Measurements from ENCODE around the gene CCDC179. TPM values are rescaled to one million over a fixed set of nuclear protein-coding genes. Genes with fewer than 3 reads are reported as not detected.

CCDC179 gene
- total RNA-seq, 1 experiment from 2014 or later: not detected

DNA sequence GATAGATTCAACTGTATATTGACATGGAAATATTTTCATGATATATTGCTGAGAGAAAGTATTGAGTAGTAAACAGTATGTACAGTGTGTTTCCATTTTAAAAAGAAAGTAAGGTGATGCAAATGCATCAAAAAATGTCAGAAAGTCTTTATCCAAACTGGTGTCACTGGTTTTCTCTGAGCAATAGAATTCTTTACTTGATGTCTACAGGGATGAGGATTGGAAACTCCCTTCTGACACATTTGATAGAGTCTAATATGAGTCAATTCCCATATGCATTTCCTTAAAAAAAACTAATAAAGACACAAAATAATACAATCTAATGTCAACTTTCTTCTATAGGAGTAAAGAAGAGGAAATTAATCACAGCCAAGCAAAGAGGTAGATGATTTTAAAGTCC lies 18.3 kb upstream of the CCDC179 start:
- TF ChIP-seq, protein P1, sequence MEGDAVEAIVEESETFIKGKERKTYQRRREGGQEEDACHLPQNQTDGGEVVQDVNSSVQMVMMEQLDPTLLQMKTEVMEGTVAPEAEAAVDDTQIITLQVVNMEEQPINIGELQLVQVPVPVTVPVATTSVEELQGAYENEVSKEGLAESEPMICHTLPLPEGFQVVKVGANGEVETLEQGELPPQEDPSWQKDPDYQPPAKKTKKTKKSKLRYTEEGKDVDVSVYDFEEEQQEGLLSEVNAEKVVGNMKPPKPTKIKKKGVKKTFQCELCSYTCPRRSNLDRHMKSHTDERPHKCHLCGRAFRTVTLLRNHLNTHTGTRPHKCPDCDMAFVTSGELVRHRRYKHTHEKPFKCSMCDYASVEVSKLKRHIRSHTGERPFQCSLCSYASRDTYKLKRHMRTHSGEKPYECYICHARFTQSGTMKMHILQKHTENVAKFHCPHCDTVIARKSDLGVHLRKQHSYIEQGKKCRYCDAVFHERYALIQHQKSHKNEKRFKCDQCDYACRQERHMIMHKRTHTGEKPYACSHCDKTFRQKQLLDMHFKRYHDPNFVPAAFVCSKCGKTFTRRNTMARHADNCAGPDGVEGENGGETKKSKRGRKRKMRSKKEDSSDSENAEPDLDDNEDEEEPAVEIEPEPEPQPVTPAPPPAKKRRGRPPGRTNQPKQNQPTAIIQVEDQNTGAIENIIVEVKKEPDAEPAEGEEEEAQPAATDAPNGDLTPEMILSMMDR (IDR thresholded peaks at IDR 0.05; ENCODE audit: unreplicated experiment): no peak
- no peak overlapping the region for H3K4me3 Mint-ChIP-seq (ENCODE audit: low read depth, unreplicated experiment)
- no peaks in the 10 kb centered on the region for H3K27me3 Mint-ChIP-seq (ENCODE audit: unreplicated experiment)
- no peaks in the 10 kb centered on the region for H3K36me3 Mint-ChIP-seq (ENCODE audit: insufficient read depth, unreplicated experiment)
- no peaks in the 10 kb centered on the region for H3K9me3 Mint-ChIP-seq (ENCODE audit: low read depth, unreplicated experiment)
- CTCF ChIA-PET: no interaction called here
- H3K27ac Mint-ChIP-seq (ENCODE audit: unreplicated experiment): no peak overlapping the region
- intact Hi-C loops (cut with micrococcal nuclease; ENCODE audit: unreplicated experiment): loop anchor here (5.0 to 10.0 kb wide), 3 partner anchors 134 to 1366 kb away; no protein-coding TSS in a partner anchor
- DNase-seq: no peak
- no TSS peak for BruUV-seq (replicated peaks)
- H3K4me1 Mint-ChIP-seq (ENCODE audit: low read depth, unreplicated experiment): no peaks in the 10 kb centered on the region

DNA sequence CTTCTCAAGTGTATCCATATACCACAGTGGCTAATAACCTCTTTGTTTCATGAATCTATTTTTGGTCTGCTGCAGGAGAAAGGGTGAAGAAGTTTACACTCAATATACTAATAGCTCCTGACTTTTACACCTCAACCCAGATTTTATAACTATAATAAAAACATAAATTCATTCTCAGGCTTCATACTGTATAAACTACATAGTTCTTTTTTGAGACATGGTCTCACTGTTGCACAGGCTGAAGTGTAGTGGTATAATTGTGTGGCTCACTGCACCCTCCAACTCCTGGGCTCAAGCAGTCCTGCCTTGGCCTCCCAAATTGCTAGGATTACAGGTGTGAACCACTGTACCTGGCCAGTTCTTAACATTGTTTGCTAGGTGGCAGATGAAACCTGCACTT lies 17.8 kb upstream of the CCDC179 start:
- Mint-ChIP-seq H3K27me3 (ENCODE audit: unreplicated experiment) (no peaks in the 10 kb centered on the region), H3K4me3 (ENCODE audit: low read depth, unreplicated experiment) (no peak overlapping the region), H3K4me1 (ENCODE audit: low read depth, unreplicated experiment) (no peaks in the 10 kb centered on the region), H3K36me3 (ENCODE audit: insufficient read depth, unreplicated experiment) (no peaks in the 10 kb centered on the region), H3K27ac (ENCODE audit: unreplicated experiment) (no peak overlapping the region), H3K9me3 (ENCODE audit: low read depth, unreplicated experiment) (no peaks in the 10 kb centered on the region)
- intact Hi-C loops (cut with micrococcal nuclease; ENCODE audit: unreplicated experiment): loop anchor here (5.0 to 10.0 kb wide), 3 partner anchors 134 to 1367 kb away; no protein-coding TSS in a partner anchor
- no TSS peak for BruUV-seq (replicated peaks)
- TF ChIP-seq, protein P1 (IDR thresholded peaks at IDR 0.05; ENCODE audit: unreplicated experiment): no peak
- CTCF ChIA-PET: interaction anchor here (0.7 kb wide), 1 partner anchor 272 kb away, joined by 3 read pairs; no protein-coding TSS in a partner anchor
- DNase-seq: no peak

DNA sequence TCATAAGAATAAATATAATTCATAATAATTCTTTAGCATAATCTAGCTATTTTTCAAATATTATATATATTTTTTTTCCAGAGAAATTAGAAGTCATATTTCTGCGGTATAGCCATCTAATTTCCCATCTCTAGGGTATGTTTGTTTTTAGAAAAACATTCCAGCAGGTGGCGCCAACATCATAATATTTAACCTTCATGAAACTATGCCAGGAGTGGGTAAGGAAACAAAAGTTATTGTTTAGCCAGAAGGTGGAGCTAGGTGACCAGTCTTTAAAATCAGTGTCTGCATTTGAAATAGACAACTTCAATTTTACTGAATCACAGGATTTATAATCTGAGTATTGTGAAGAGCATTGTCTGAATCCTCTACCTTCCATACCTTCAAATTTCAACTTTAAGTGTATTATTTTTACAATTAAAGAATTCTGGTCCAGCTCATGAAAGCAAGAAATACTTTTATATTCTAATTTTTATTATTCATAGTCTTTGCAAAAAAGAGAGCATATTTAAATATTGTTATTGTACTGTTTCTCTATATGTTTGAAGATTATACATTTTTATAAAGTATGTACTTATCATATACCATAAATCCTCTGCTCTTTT lies 15.7 kb upstream of the CCDC179 start:
- H3K9me3 Mint-ChIP-seq (ENCODE audit: low read depth, unreplicated experiment): no peaks in the 10 kb centered on the region
- H3K36me3 Mint-ChIP-seq (ENCODE audit: insufficient read depth, unreplicated experiment): no peaks in the 10 kb centered on the region
- TF ChIP-seq, protein P1 (IDR thresholded peaks at IDR 0.05; ENCODE audit: unreplicated experiment): peak; percentile 74
- intact Hi-C loops (cut with micrococcal nuclease; ENCODE audit: unreplicated experiment): loop anchor here (1.0 to 10.0 kb wide), 4 partner anchors 136 to 1369 kb away; no protein-coding TSS in a partner anchor
- H3K4me3 Mint-ChIP-seq (ENCODE audit: low read depth, unreplicated experiment): no peak overlapping the region
- no TSS peak for BruUV-seq (replicated peaks)
- no peak overlapping the region for H3K27ac Mint-ChIP-seq (ENCODE audit: unreplicated experiment)
- H3K4me1 Mint-ChIP-seq (ENCODE audit: low read depth, unreplicated experiment): no peaks in the 10 kb centered on the region
- CTCF ChIA-PET: interaction anchor here (0.6 to 1.3 kb wide), 7 partner anchors 46 to 1511 kb away, joined by 3 to 12 read pairs (median 4); partner anchors contain the start of gene SVIP
- H3K27me3 Mint-ChIP-seq (ENCODE audit: unreplicated experiment): no peaks in the 10 kb centered on the region
- DNase-seq: peak; percentile 72

DNA sequence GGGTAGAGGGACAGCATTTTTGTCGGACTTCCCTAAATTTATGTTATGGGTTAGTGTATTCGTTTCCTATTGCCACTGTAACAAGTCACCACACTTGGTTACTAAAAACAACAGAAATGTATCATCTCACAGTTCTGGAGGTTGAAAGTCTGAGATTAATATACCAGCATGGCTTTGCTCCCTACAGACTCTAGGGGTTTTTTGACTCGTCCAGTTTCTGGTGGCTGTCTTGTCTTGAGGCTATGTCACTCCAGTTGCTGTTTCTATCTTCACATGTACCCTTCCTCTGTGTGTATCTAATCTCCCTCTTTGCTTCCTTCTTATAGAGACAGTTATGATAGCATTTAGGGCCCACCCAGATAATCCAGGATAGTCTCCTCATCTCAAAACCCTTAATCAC lies 9.1 kb upstream of the CCDC179 start:
- Mint-ChIP-seq H3K36me3 (ENCODE audit: insufficient read depth, unreplicated experiment) (no peaks in the 10 kb centered on the region), H3K27ac (ENCODE audit: unreplicated experiment) (no peak overlapping the region), H3K27me3 (ENCODE audit: unreplicated experiment) (no peaks in the 10 kb centered on the region), H3K9me3 (ENCODE audit: low read depth, unreplicated experiment) (no peaks in the 10 kb centered on the region), H3K4me3 (ENCODE audit: low read depth, unreplicated experiment) (no peak overlapping the region), H3K4me1 (ENCODE audit: low read depth, unreplicated experiment) (no peaks in the 10 kb centered on the region)
- no TSS peak for BruUV-seq (replicated peaks)
- DNase-seq: no peak
- CTCF ChIA-PET: no interaction called here
- intact Hi-C loops (cut with micrococcal nuclease; ENCODE audit: unreplicated experiment): no loop called here
- TF ChIP-seq, protein P1 (IDR thresholded peaks at IDR 0.05; ENCODE audit: unreplicated experiment): no peak
